Mammary epithelial cell (primary cell): ENCODE data around the gene MAPKBP1.

Source experiments
- CTCF ChIP-seq, 2 donors: IDR thresholded peaks in 1 of 2; conservative IDR thresholded peaks in 1 of 2; 2 replicates each; pipeline ENCODE4 v1.5.1; 2011 to 2012; ENCODE audit warnings: inconsistent platforms in 2 of 2, low read length in 2 of 2, mild to moderate bottlenecking in 2 of 2, control low read depth in 1 of 2, low read depth in 1 of 2; ENCODE audit not compliant: insufficient read depth in 1 of 2; ENCODE audit errors: extremely low read depth in 1 of 2
- EZH2 ChIP-seq: IDR thresholded peaks from 2 replicates; pipeline ENCODE4 v1.6.1; 2012; ENCODE audit warnings: low read length, inconsistent platforms, borderline replicate concordance

GRCh38 chr15:41860049-41860828 lies 86.0 kb downstream of the MAPKBP1 start:
- no peak for TF ChIP-seq CTCF (conservative IDR thresholded peaks at IDR 0.05 in 1 of 2, IDR thresholded peaks at IDR 0.05 in 1 of 2; ENCODE audit: extremely low read depth in 1 of 2, insufficient read depth in 1 of 2, low read depth in 1 of 2, low read length in 2 of 2)
- no peak for TF ChIP-seq EZH2
